ENCODE data around the gene FNTB. TPM values are rescaled to one million over a fixed set of nuclear protein-coding genes. Genes with fewer than 3 reads are reported as not detected.

Gene FNTB
- total RNA-seq, 1 donor from 2014 or later: 18.0 TPM

DNA sequence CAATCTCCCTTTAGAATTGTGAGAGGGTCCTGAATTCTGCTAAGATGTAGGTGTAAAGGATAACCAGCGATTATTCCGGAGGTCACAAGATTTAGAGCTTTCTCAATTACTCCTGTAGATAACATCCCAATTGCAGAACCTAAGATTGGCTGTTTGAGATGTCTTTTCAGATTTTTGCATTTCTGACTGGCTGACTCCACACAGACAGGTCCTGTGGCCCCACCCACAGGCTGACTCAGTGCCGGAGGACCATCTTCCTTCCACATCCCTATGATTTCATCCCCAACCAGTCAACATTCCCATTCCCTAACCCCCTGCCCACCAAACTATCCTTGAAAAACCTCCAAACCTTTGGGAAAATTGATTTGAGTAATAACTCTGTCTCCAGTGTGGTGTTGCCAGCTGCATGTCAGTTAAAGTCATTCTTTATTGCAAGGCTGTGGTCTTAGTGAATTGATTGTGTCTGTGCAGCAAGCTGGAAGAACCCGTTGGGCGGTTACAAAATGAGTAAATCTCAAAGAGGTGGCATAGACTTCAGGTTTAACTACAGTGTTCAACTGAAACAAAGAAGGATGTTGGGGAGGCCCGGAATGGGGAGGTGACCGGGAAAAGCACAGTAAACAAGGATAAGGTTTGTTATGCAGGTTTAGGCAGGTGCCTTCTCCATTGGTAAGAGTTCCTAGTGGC lies 10.6 kb downstream of the FNTB start:
- no peak for TF ChIP-seq CTCF (IDR thresholded peaks at IDR 0.05; ENCODE audit: insufficient read depth, low read length, poor library complexity, severe bottlenecking)
- no peak for DNase-seq (ENCODE audit: low read depth)
- Histone ChIP-seq H3K36me3 (ENCODE audit: control insufficient read depth, insufficient read depth, low read length) (no peaks in the 10 kb centered on the region), H3K27me3 (ENCODE audit: control insufficient read depth, insufficient read depth, low read length) (no peaks in the 10 kb centered on the region), H3K4me3 (ENCODE audit: low read depth, low read length) (no peak overlapping the region)

- Histone ChIP-seq H3K4me3 (ENCODE audit: low read depth, low read length) (no peak overlapping the region), H3K27me3 (ENCODE audit: control insufficient read depth, insufficient read depth, low read length) (no peaks in the 10 kb centered on the region), H3K36me3 (ENCODE audit: control insufficient read depth, insufficient read depth, low read length) (no peaks in the 10 kb centered on the region)
- TF ChIP-seq CTCF (IDR thresholded peaks at IDR 0.05; ENCODE audit: insufficient read depth, low read length, poor library complexity, severe bottlenecking): no peak
- no peak for DNase-seq (ENCODE audit: low read depth)
These were observed 11.8 kb downstream of the FNTB start for GRCh38 chr14:64998455-64998931.

- TF ChIP-seq CTCF (IDR thresholded peaks at IDR 0.05; ENCODE audit: insufficient read depth, low read length, poor library complexity, severe bottlenecking): no peak
- no peak overlapping the region for H3K4me3 ChIP-seq (ENCODE audit: low read depth, low read length)
- H3K27me3 ChIP-seq (ENCODE audit: control insufficient read depth, insufficient read depth, low read length): no peaks in the 10 kb centered on the region
- no peak for DNase-seq (ENCODE audit: low read depth)
- no peaks in the 10 kb centered on the region for H3K36me3 ChIP-seq (ENCODE audit: control insufficient read depth, insufficient read depth, low read length)
These were observed 14.3 kb downstream of the FNTB start for GRCh38 chr14:65000898-65001591.

DNA sequence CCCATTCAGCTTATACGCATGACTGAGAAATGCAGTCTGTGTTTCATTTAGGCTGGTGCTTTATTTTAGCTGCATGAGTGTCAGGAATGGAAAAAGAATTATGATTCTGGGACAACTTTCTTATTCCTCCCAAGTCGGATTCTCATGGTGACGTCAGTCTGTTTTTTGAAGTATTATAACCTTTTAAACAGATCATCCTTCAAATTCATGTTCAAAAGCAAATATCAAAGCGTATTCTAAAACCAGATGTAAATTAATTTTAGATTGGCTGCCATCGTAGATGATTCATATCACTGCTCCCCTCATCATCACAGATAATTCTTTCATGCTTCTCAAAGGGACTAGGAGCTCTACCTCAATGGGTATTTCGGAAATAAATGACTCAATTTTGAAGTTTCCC lies 15.0 kb downstream of the FNTB start:
- no peak for TF ChIP-seq CTCF (IDR thresholded peaks at IDR 0.05; ENCODE audit: insufficient read depth, low read length, poor library complexity, severe bottlenecking)

GRCh38 chr14:65002586-65003210 lies 16.0 kb downstream of the FNTB start:
- no peaks in the 10 kb centered on the region for H3K36me3 ChIP-seq (ENCODE audit: control insufficient read depth, insufficient read depth, low read length)
- DNase-seq (ENCODE audit: low read depth): no peak
- TF ChIP-seq CTCF (IDR thresholded peaks at IDR 0.05; ENCODE audit: insufficient read depth, low read length, poor library complexity, severe bottlenecking): no peak

More for the DNA sequence above, 15.0 kb downstream of the FNTB start:
- no peaks in the 10 kb centered on the region for H3K36me3 ChIP-seq (ENCODE audit: control insufficient read depth, insufficient read depth, low read length)
- no peaks in the 10 kb centered on the region for H3K27me3 ChIP-seq (ENCODE audit: control insufficient read depth, insufficient read depth, low read length)
- H3K4me3 ChIP-seq (ENCODE audit: low read depth, low read length): no peak overlapping the region
- no peak for DNase-seq (ENCODE audit: low read depth)

More at GRCh38 chr14:65002586-65003210, 16.0 kb downstream of the FNTB start:
- Histone ChIP-seq H3K4me3 (ENCODE audit: low read depth, low read length) (no peak overlapping the region), H3K27me3 (ENCODE audit: control insufficient read depth, insufficient read depth, low read length) (no peaks in the 10 kb centered on the region)

All from kidney epithelial cell (primary cell).